Adrenal gland (tissue), 19 donors: ENCODE measurements around the gene OVAAL. TPM values are rescaled to one million over a fixed set of nuclear protein-coding genes. Genes with fewer than 3 reads are reported as not detected.

Experiments
- DNase-seq, 7 donors: peaks; one replicate each; pipeline ENCODE4 v3.0.0-alpha.2; 2019 to 2020
- H3K27ac ChIP-seq, 5 donors: fragments of 200-600 bp; sonication (generic) in 4 of 5; 1 replicate in 3 of 5; 2 replicates in 2 of 5; pipeline versions ENCODE4 v1.5.1 to v1.8.0; 2016 to 2020; ENCODE audit warnings: mild to moderate bottlenecking in 1 of 5
- H3K27me3 ChIP-seq: fragments of 200-600 bp; 2 replicates; pipeline ENCODE4 v1.8.0; 2021
- H3K36me3 ChIP-seq, 2 donors: fragments of 200-600 bp; replicated peaks in 1 of 2; 1 replicate in 1 of 2; 2 replicates in 1 of 2; pipeline versions ENCODE4 v1.5.1 to v1.8.0; 2018 to 2022
- H3K4me1 ChIP-seq, 2 donors: fragments of 200-600 bp; replicated peaks in 1 of 2; 1 replicate in 1 of 2; 2 replicates in 1 of 2; pipeline versions ENCODE4 v1.5.1 to v1.8.0; 2018 to 2021
- H3K4me3 ChIP-seq, 4 donors: fragments of 200-600 bp; sonication (generic) in 3 of 4; one replicate each; pipeline ENCODE4 v1.5.1; 2016 to 2018
- H3K9me3 ChIP-seq, 3 donors: fragments of 200-600 bp; sonication (generic) in 1 of 3; replicated peaks in 1 of 3; 1 replicate in 2 of 3; 2 replicates in 1 of 3; pipeline versions ENCODE4 v1.5.1 to v1.8.0; 2016 to 2021
- POLR2A ChIP-seq, 2 donors: fragments of 450-650 bp; IDR thresholded peaks; one replicate each; pipeline ENCODE4 v1.6.1; 2017; ENCODE audit warnings: antibody characterized with exemption in 2 of 2, mild to moderate bottlenecking in 2 of 2, moderate library complexity in 1 of 2
- WGBS, 4 donors: extraction: QIAGEN DNeasy Blood & Tissue Kit in 2 of 4; methylation state at CpG; one replicate each; pipeline versions ENCODE4 v1.1.5 to v1.1.7; 2013 to 2017; 5-methylcytosine and 5-hydroxymethylcytosine counted together
- intact Hi-C, 2 donors: fragments of 100-400 bp; cut with DNase I; formaldehyde crosslinking; loops; one replicate each; pipeline versions ENCODE4 v1.14.1 to v1.15.0; 2022 to 2023
- long read RNA-seq, 10 donors: library from polyadenylated mRNA in 3 of 10; unstranded in 2 of 10; stranded (forward) in 1 of 10; transcript quantifications; one replicate each; pipeline ENCODE4 v2.0.0 and lab custom pipeline, GENCODE V29; 2021 to 2026
- polyA plus RNA-seq, 3 donors: library from polyadenylated mRNA; stranded (reverse); fragments of 200-250 nt in 2 of 3; fragments of 350-450 nt in 1 of 3; fragmentation: Illumina TruSeq in 1 of 3; extraction: RNeasy Lipid Tissue Mini Kit (QIAGEN cat#74804) in 1 of 3; gene quantifications; one replicate each; pipeline ENCODE4 v1.2.3, GENCODE V29; 2013 to 2014
- total RNA-seq, 9 donors: library from RNA; depleted of rRNA in 4 of 9; stranded (reverse); fragments of >200 nt in 4 of 9; fragments of 120-200 nt in 1 of 9; fragmentation: NEBNext Ultra II Directional in 1 of 9; extraction: Animal tissue kit (Norgen Biotek cat#: 25700) in 1 of 9; gene quantifications; one replicate each; pipeline versions ENCODE4 v1.1.0 to v1.2.4, GENCODE V29; 2013 to 2023
- TF ChIP-seq, protein P1 (sequence below), 6 experiments: fragments of 450-650 bp in 4 of 6; fragments of 200-600 bp in 2 of 6; sonication (generic) in 1 of 6; IDR thresholded peaks; 1 replicate in 5 of 6; 2 replicates in 1 of 6; pipeline versions ENCODE4 v1.5.1 to v1.8.0; 2016 to 2021; ENCODE audit warnings: antibody characterized with exemption in 6 of 6, mild to moderate bottlenecking in 2 of 6, moderate library complexity in 1 of 6
- donor health status: healthy with polysubstance abuse.
- donor health status: Bipolar disorder and iron deficiency.
- donor health status: DM: yes; HTN: yes; CAD: no.
- donor health status: DM: no; HTN: no; CAD: no.
- donor health status: DM: no; HTN: no; CAD: no.
- donor health status: DM: yes; HTN: yes; CAD: no.

The OVAAL gene
- under 1 TPM in 1 of 9 donors, not detected in 8; 0.14 TPM for total RNA-seq
- polyA plus RNA-seq: not detected
- long read RNA-seq, donor 1: 0 reads
- long read RNA-seq, donor 2: 0 reads
- long read RNA-seq, donor 3: 0 reads
- long read RNA-seq, donor 4: 0 reads
- long read RNA-seq, donor 5: 0 reads
- long read RNA-seq, donor 6: 0 reads
- long read RNA-seq, donor 7: 0 reads
- long read RNA-seq, donor 8: 0 reads
- long read RNA-seq, donor 9: 0 reads
- long read RNA-seq, donor 10: 0 reads

DNA sequence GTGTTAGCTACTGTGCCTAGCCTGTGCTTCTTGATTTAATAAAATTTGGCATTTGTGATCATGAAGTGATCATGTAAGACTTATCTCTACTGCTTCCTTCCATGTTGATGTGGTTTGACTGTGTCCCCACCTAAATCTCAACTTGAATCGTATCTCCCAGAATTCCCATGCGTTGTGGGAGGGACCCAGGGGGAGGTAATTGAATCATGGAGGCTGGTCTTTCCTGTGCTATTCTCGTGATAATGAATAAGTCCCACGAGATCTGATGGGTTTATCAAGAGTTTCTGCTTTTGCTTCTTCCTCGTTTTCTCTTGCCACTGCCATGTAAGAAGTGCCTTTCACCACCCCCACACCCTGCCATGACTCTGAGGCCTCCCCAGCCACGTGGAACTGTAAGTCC lies at the start of gene OVAAL:
TSS of gene OVAAL (plus strand) at position 301 of the 400 bp plus-strand sequence.
- Histone ChIP-seq H3K4me3 (no peak within 1 kb of the TSS), H3K27ac (no peak within 1 kb of the TSS), H3K9me3 (no peaks in the 10 kb centered on the region), H3K36me3 (no peaks in the 10 kb centered on the region), H3K27me3 (no peaks in the 10 kb centered on the region), H3K4me1 (no peaks in the 10 kb centered on the region)
- TF ChIP-seq, protein P1, sequence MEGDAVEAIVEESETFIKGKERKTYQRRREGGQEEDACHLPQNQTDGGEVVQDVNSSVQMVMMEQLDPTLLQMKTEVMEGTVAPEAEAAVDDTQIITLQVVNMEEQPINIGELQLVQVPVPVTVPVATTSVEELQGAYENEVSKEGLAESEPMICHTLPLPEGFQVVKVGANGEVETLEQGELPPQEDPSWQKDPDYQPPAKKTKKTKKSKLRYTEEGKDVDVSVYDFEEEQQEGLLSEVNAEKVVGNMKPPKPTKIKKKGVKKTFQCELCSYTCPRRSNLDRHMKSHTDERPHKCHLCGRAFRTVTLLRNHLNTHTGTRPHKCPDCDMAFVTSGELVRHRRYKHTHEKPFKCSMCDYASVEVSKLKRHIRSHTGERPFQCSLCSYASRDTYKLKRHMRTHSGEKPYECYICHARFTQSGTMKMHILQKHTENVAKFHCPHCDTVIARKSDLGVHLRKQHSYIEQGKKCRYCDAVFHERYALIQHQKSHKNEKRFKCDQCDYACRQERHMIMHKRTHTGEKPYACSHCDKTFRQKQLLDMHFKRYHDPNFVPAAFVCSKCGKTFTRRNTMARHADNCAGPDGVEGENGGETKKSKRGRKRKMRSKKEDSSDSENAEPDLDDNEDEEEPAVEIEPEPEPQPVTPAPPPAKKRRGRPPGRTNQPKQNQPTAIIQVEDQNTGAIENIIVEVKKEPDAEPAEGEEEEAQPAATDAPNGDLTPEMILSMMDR (IDR thresholded peaks at IDR 0.05): no peak
- TF ChIP-seq POLR2A (IDR thresholded peaks at IDR 0.05): no peak
- WGBS, 4 donors: 79 to 84% (median 81%) methylated on average over 6 of the region's 6 CpGs
- DNase-seq: no peak
- intact Hi-C loops: no loop called here

GRCh38 chr1:180510882-180511281 lies 47.9 kb upstream of the OVAAL start:
- H3K9me3 ChIP-seq: no peaks in the 10 kb centered on the region
- H3K27me3 ChIP-seq: no peaks in the 10 kb centered on the region
- H3K4me1 ChIP-seq: peaks cover 0 to 4% of the 10 kb centered on the region in 2 donors
- H3K27ac ChIP-seq: no peak overlapping the region
- no peaks in the 10 kb centered on the region for H3K36me3 ChIP-seq
- no peak overlapping the region for H3K4me3 ChIP-seq
- TF ChIP-seq, protein P1 (IDR thresholded peaks at IDR 0.05): no peak
- no peak for TF ChIP-seq POLR2A (IDR thresholded peaks at IDR 0.05)
- intact Hi-C loops: no loop called here
- no peak for DNase-seq
- WGBS, 4 donors: 90 to 94% (median 92%) methylated on average over 2 of the region's 2 CpGs

GRCh38 chr1:180513531-180513930 lies 45.2 kb upstream of the OVAAL start:
- H3K4me1 ChIP-seq: peaks cover 0 to 9% of the 10 kb centered on the region in 2 donors
- H3K9me3 ChIP-seq: no peaks in the 10 kb centered on the region
- H3K36me3 ChIP-seq: no peaks in the 10 kb centered on the region
- no peak overlapping the region for H3K4me3 ChIP-seq
- no peaks in the 10 kb centered on the region for H3K27me3 ChIP-seq
- TF ChIP-seq, protein P1 (IDR thresholded peaks at IDR 0.05): no peak
- no peak for TF ChIP-seq POLR2A (IDR thresholded peaks at IDR 0.05)
- no peak for DNase-seq
- intact Hi-C loops: no loop called here
- no peak overlapping the region for H3K27ac ChIP-seq
- 77 to 91% (median 79%) methylated on average over 6 of the region's 6 CpGs for WGBS, 4 donors

- no peak for TF ChIP-seq POLR2A (IDR thresholded peaks at IDR 0.05)
- TF ChIP-seq, protein P1 (IDR thresholded peaks at IDR 0.05): no peak
- no peaks in the 10 kb centered on the region for H3K36me3 ChIP-seq
- 18 to 32% (median 25%) methylated on average over 3 of the region's 3 CpGs for WGBS, 4 donors
- H3K9me3 ChIP-seq: no peaks in the 10 kb centered on the region
- H3K4me3 ChIP-seq: no peak overlapping the region
- DNase-seq: no peak
- no peak overlapping the region for H3K27ac ChIP-seq
- H3K27me3 ChIP-seq: no peaks in the 10 kb centered on the region
- peaks cover 0 to 9% of the 10 kb centered on the region in 2 donors for H3K4me1 ChIP-seq
- intact Hi-C loops: no loop called here
Measured at GRCh38 chr1:180515364-180515763, 43.4 kb upstream of the OVAAL start.
